C4-2B (cell line): ENCODE measurements around the gene WNT16.

Experiments used
- H3K27ac ChIP-seq: fragments of 450-650 bp; 2 replicates; pipeline ENCODE4 v1.5.1; 2017
- CTCF ChIP-seq: fragments of 450-650 bp; conservative IDR thresholded peaks from 2 replicates; pipeline ENCODE4 v1.5.1; 2017; ENCODE audit warnings: mild to moderate bottlenecking
- ZFX ChIP-seq: fragments of 450-650 bp; IDR thresholded peaks from 2 replicates; pipeline ENCODE4 v1.6.1; 2017

The WNT16 gene

GRCh38 chr7:121301446-121302213, 27.2 kb upstream of the WNT16 start:
- H3K27ac ChIP-seq = no peak overlapping the region
- TF ChIP-seq CTCF = no peak
- no peak for TF ChIP-seq ZFX

GRCh38 chr7:121302214-121302745, 26.5 kb upstream of the WNT16 start:
- TF ChIP-seq CTCF (no peak), ZFX (no peak)
- no peak overlapping the region for H3K27ac ChIP-seq

- H3K27ac ChIP-seq = no peak overlapping the region
- TF ChIP-seq CTCF = no peak
- no peak for TF ChIP-seq ZFX
These were observed 25.2 kb upstream of the WNT16 start for GRCh38 chr7:121303422-121304101.

GRCh38 chr7:121304102-121304658, 24.6 kb upstream of the WNT16 start:
- TF ChIP-seq CTCF (no peak), ZFX (no peak)

GRCh38 chr7:121305109-121305508, 23.7 kb upstream of the WNT16 start:
- TF ChIP-seq CTCF = no peak
- no peak for TF ChIP-seq ZFX
- H3K27ac ChIP-seq = no peak overlapping the region

More at GRCh38 chr7:121304102-121304658, 24.6 kb upstream of the WNT16 start:
- no peak overlapping the region for H3K27ac ChIP-seq

GRCh38 chr7:121306565-121306964, 22.2 kb upstream of the WNT16 start:
- no peak for TF ChIP-seq CTCF
- no peak for TF ChIP-seq ZFX

GRCh38 chr7:121307021-121307574, 21.7 kb upstream of the WNT16 start:
- H3K27ac ChIP-seq = no peak overlapping the region
- no peak for TF ChIP-seq CTCF
- no peak for TF ChIP-seq ZFX

More at GRCh38 chr7:121306565-121306964, 22.2 kb upstream of the WNT16 start:
- H3K27ac ChIP-seq = no peak overlapping the region
